ENCODE measurements around the gene FBP1. TPM values are rescaled to one million over a fixed set of nuclear protein-coding genes. Genes with fewer than 3 reads are reported as not detected.
A peak's percentile ranks its signal among the peaks of the same experiment; 100 is the strongest.

Gene FBP1
- total and polyA plus RNA-seq, 2 experiments from 2014 or later, result 1.3 to 2.9 TPM

DNA sequence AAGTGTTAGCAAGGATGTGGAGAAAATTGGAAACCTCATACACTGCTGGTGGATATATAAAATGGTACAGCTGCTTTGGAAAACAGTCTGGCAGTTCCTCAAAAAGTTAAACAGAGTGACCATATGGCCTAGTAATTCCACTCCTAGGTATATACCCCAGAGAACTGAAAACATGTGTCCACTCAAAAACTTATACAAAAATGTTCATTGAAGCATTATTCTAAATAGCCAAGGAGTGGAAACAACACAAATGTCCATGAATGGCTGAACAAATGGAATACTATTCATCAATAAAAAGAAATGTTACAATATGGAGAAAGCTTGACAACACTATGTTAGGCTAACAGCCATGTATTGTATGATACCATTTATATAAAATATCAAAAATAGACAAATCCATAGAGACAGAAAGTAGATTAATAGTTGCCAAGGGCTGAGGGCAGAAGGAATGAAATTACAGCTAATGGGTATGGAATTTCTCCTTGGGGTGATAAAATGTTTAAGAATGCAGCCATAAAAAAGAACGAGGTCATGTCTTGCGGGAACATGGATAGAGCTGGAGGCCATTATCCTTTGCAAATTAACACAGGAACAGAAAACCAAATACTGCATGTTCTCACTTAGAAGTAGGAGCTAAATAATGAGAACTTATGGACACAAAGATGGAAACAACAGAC, 33.6 kb upstream of the FBP1 start:
- Histone ChIP-seq H3K36me3 (no peaks in the 10 kb centered on the region), H3K27me3 (no peaks in the 10 kb centered on the region), H3K27ac (no peak overlapping the region), H3K4me3 (no peak overlapping the region), H3K4me1 (ENCODE audit: low read depth) (peaks cover 5% of the 10 kb centered on the region), H3K9me3 (ENCODE audit: low read depth) (no peaks in the 10 kb centered on the region)
- peak in 1 of 2 donors; percentile 69 for DNase-seq (ENCODE audit: low read depth in 1 of 2, low spot score in 1 of 2)
- TF ChIP-seq, protein P1, sequence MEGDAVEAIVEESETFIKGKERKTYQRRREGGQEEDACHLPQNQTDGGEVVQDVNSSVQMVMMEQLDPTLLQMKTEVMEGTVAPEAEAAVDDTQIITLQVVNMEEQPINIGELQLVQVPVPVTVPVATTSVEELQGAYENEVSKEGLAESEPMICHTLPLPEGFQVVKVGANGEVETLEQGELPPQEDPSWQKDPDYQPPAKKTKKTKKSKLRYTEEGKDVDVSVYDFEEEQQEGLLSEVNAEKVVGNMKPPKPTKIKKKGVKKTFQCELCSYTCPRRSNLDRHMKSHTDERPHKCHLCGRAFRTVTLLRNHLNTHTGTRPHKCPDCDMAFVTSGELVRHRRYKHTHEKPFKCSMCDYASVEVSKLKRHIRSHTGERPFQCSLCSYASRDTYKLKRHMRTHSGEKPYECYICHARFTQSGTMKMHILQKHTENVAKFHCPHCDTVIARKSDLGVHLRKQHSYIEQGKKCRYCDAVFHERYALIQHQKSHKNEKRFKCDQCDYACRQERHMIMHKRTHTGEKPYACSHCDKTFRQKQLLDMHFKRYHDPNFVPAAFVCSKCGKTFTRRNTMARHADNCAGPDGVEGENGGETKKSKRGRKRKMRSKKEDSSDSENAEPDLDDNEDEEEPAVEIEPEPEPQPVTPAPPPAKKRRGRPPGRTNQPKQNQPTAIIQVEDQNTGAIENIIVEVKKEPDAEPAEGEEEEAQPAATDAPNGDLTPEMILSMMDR (IDR thresholded peaks at IDR 0.05; ENCODE audit: low read depth, low read length), result no peak

DNA sequence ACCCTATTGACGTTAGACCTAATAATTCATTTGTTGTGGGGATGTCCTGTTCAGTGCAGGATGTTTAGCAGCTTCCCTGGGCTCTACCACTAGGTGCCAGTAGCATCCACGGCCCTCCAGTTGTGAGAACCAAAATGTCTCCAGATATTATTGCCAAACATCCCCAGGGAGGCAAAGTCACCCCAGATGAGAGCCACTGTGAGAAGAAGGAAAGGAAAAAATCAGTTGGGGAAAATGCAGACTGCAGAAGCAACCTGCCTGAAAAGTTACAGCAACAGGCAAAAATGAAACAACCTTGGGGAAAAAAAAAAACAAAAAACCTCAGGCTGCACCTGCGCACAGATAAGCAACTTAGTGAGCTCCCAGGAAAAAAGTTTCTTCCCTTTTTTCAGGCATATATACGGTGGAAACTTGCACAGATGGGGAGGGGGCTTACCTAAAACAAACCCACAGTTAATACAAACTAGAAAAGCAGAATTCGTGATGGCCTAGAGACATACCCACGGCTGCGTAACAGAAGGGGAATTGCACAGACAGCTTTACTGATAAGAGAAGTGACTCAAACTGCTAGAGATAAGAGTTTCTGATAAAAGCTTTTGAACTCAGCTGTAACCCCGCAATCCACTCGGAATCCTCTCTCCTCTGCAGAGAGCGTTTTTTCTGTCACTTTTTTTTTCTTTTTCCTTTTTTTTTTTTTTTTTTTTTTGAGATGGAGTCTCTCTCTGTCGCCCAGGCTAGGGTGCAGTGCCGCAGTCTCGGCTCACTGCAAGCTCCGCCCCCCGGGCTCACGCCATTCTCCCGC, 29.8 kb upstream of the FBP1 start:
- TF ChIP-seq, protein P1 (IDR thresholded peaks at IDR 0.05; ENCODE audit: low read depth, low read length), result peak; percentile 96
- peak; percentile 76 to 82 for DNase-seq (ENCODE audit: low read depth in 1 of 2, low spot score in 1 of 2)
- H3K4me1 ChIP-seq (ENCODE audit: low read depth), result peaks cover 5% of the 10 kb centered on the region
- H3K27ac ChIP-seq, result no peak overlapping the region
- H3K36me3 ChIP-seq, result no peaks in the 10 kb centered on the region
- no peaks in the 10 kb centered on the region for H3K9me3 ChIP-seq (ENCODE audit: low read depth)
- H3K27me3 ChIP-seq, result peaks cover 10% of the 10 kb centered on the region
- no peak overlapping the region for H3K4me3 ChIP-seq

DNA sequence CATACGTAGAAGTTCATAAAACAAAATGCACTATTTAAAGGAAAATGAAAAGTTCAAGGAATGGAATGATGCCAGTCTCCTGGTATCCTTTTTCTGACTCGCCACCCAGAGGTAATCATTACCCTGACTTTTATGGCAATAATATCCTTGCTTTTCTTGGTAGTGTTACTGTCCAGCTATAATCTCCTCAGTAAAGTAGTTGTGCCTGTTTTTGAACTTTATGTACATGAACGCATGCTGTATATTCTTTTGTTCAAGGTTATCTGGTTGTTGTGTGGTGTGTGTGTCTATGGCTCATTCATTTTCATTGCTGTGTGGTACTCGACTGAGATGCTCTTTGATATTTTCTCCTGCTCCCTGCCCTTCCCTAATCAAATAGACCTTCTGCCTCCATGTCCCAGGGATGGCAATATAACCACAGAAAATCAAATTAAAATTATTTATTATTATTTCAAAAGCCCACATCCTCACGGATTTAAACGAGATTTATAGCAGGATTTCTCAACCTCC, 29.2 kb upstream of the FBP1 start:
- H3K4me1 ChIP-seq (ENCODE audit: low read depth), result peaks cover 5% of the 10 kb centered on the region
- no peaks in the 10 kb centered on the region for H3K9me3 ChIP-seq (ENCODE audit: low read depth)
- no peak overlapping the region for H3K4me3 ChIP-seq
- no peak for DNase-seq (ENCODE audit: low read depth in 1 of 2, low spot score in 1 of 2)
- TF ChIP-seq, protein P1 (IDR thresholded peaks at IDR 0.05; ENCODE audit: low read depth, low read length), result no peak
- H3K27me3 ChIP-seq, result peaks cover 10% of the 10 kb centered on the region
- H3K36me3 ChIP-seq, result no peaks in the 10 kb centered on the region
- no peak overlapping the region for H3K27ac ChIP-seq

DNA sequence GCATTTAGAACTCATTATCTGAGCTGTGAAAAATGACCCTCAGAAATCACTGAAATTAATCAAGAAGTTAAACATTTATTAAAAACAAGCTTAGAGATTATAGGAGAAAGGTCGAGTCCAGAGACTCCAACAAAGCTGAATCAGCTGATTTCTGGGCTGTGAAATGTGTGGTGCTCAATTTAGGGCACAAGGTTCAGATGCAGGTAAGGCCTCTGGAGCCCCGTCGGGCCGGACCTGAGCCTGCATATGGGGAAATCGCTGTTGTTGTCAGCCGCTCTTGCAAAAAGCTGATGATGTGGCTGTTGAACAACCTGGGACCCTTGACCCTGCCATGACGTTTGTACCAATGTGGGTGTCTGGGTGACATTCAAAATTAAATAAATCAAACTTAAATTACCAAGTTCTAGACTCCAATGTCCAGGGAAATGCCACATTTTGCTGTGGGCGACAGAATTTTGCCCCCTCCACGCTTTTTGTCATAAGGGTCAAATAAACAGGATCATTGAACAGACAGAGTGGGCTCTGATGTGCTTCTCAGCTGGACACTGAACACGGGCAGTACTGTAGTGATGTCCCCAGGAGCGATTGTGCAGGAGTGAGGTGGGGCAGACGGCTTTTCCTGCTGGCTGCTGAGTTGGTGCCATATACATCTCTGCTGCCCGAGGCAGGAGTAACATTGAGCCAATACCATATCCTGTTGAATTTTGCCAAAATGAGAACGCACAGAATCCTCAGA, 27.2 kb upstream of the FBP1 start:
- no peak overlapping the region for H3K27ac ChIP-seq
- no peak overlapping the region for H3K4me3 ChIP-seq
- no peak for DNase-seq (ENCODE audit: low read depth in 1 of 2, low spot score in 1 of 2)
- H3K27me3 ChIP-seq, result peaks cover 10% of the 10 kb centered on the region
- no peaks in the 10 kb centered on the region for H3K9me3 ChIP-seq (ENCODE audit: low read depth)
- TF ChIP-seq, protein P1 (IDR thresholded peaks at IDR 0.05; ENCODE audit: low read depth, low read length), result no peak
- peaks cover 5% of the 10 kb centered on the region for H3K4me1 ChIP-seq (ENCODE audit: low read depth)
- H3K36me3 ChIP-seq, result no peaks in the 10 kb centered on the region

DNA sequence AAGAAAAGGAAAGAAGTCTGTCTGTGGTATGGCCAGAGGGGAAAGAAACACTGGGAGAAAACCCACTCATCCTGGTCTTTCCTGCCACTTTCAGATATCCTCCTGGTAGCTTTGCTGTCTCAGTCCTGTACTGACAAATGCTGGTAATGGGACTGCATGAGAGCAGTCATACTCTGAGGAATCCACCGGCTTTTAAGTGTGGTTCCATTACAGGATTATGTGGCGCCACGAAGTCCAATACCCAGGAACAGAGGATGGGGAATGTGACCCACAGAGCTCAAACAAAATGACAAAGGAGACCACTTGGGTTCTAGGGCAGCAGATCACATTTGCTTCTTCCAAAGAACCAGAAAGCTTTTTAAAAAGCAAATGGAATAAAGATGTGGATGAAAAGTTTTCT, 26.3 kb upstream of the FBP1 start:
- no peak overlapping the region for H3K27ac ChIP-seq
- no peak overlapping the region for H3K4me3 ChIP-seq
- no peaks in the 10 kb centered on the region for H3K9me3 ChIP-seq (ENCODE audit: low read depth)
- DNase-seq (ENCODE audit: low read depth in 1 of 2, low spot score in 1 of 2), result no peak
- peaks cover 5% of the 10 kb centered on the region for H3K4me1 ChIP-seq (ENCODE audit: low read depth)
- peaks cover 10% of the 10 kb centered on the region for H3K27me3 ChIP-seq
- TF ChIP-seq, protein P1 (IDR thresholded peaks at IDR 0.05; ENCODE audit: low read depth, low read length), result no peak
- H3K36me3 ChIP-seq, result no peaks in the 10 kb centered on the region
